Loucy (cell line): ENCODE measurements around the gene ADORA1.

Experiments used
- H2AFZ ChIP-seq: fragments of 200-600 bp; sonication (generic); 2 replicates; pipeline ENCODE4 v1.6.0; 2016; ENCODE audit warnings: antibody characterized with exemption, mild to moderate bottlenecking, low read length, moderate library complexity
- H3F3A ChIP-seq: fragments of 200-600 bp; 2 replicates; pipeline ENCODE4 v1.6.0; 2016; ENCODE audit warnings: antibody characterized with exemption, low read depth, mild to moderate bottlenecking
- H3K27me3 ChIP-seq: fragments of 200-600 bp; sonication (generic); 2 replicates; pipeline ENCODE4 v1.6.1; 2014; ENCODE audit warnings: low read length, mild to moderate bottlenecking; ENCODE audit not compliant: insufficient read depth, poor library complexity, severe bottlenecking
- H3K36me3 ChIP-seq: fragments of 200-600 bp; sonication (generic); 2 replicates; pipeline ENCODE4 v1.6.1; 2016; ENCODE audit warnings: low read length; ENCODE audit not compliant: insufficient read depth
- H3K4me1 ChIP-seq: fragments of 200-600 bp; sonication (generic); 2 replicates; pipeline ENCODE4 v1.5.1; 2014; ENCODE audit warnings: low read length, mild to moderate bottlenecking; ENCODE audit not compliant: insufficient read depth, poor library complexity, severe bottlenecking
- H3K4me2 ChIP-seq: fragments of 200-600 bp; sonication (generic); 2 replicates; pipeline ENCODE4 v1.6.0; 2014; ENCODE audit warnings: antibody characterized with exemption, low read length, low read depth, mild to moderate bottlenecking; ENCODE audit not compliant: poor library complexity, severe bottlenecking
- H3K4me3 ChIP-seq: fragments of 200-600 bp; sonication (generic); 2 replicates; pipeline ENCODE4 v1.5.1; 2014; ENCODE audit warnings: low read length, mild to moderate bottlenecking, mixed read lengths; ENCODE audit not compliant: poor library complexity, severe bottlenecking
- H3K79me2 ChIP-seq: fragments of 200-600 bp; sonication (generic); 2 replicates; pipeline ENCODE4 v1.6.1; 2014; ENCODE audit warnings: low read length; ENCODE audit not compliant: insufficient read depth
- H3K9ac ChIP-seq: fragments of 200-600 bp; sonication (generic); 2 replicates; pipeline ENCODE4 v1.6.0; 2014; ENCODE audit warnings: mild to moderate bottlenecking, low read depth, low read length, moderate library complexity; ENCODE audit not compliant: poor library complexity, severe bottlenecking
- H3K9me2 ChIP-seq: fragments of 200-600 bp; sonication (generic); replicated peaks from 2 replicates; pipeline ENCODE4 v1.6.1; 2016; ENCODE audit warnings: low read depth, low read length, mixed read lengths
- H3K9me3 ChIP-seq: fragments of 200-600 bp; sonication (generic); 2 replicates; pipeline ENCODE4 v1.6.1; 2014; ENCODE audit warnings: mild to moderate bottlenecking, antibody characterized with exemption, low read length, low read depth; ENCODE audit not compliant: insufficient read depth
- H4K20me1 ChIP-seq: fragments of 200-600 bp; sonication (generic); 2 replicates; pipeline ENCODE4 v1.6.0; 2014; ENCODE audit warnings: antibody characterized with exemption, low read length, mild to moderate bottlenecking; ENCODE audit not compliant: insufficient read depth, poor library complexity, severe bottlenecking
- EZH2phosphoT487 ChIP-seq: fragments of 200-600 bp; IDR thresholded peaks from 2 replicates; pipeline ENCODE4 v1.6.1; 2018; ENCODE audit warnings: antibody characterized with exemption, mild to moderate bottlenecking, moderate library complexity, borderline replicate concordance
- TF ChIP-seq, protein P1 (sequence below): fragments of 200-600 bp; sonication (generic); conservative IDR thresholded peaks from 2 replicates; pipeline ENCODE4 v1.5.1; 2014; ENCODE audit warnings: mild to moderate bottlenecking, antibody characterized with exemption, low read length

ADORA1 gene

DNA sequence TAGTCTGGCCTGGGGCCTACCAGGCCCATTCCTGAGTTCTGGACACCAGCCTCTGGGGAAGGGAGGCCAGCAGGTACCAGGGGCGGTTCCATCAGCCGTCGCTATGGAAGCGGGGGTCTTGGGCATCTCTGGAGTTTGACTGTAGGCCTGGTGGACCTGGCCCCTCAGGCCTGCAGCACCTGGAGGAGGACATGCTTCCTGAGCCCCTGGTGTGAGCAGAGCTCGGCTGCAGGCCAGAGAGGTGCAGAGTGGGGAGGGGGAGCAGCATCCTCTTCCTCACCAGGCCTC, 40.3 kb downstream of the ADORA1 start:
- Histone ChIP-seq H3K36me3 (no peaks in the 10 kb centered on the region), H3K4me2 (no peak overlapping the region), H3K9me3 (no peaks in the 10 kb centered on the region), H4K20me1 (no peaks in the 10 kb centered on the region), H3F3A (no peaks in the 10 kb centered on the region), H3K4me3 (no peak overlapping the region), H3K27me3 (no peaks in the 10 kb centered on the region), H3K4me1 (peaks cover 14% of the 10 kb centered on the region), H3K9me2 (no peaks in the 10 kb centered on the region), H2AFZ (no peak overlapping the region), H3K9ac (no peak overlapping the region), H3K79me2 (no peaks in the 10 kb centered on the region)
- no peak for TF ChIP-seq EZH2phosphoT487
- TF ChIP-seq, protein P1, sequence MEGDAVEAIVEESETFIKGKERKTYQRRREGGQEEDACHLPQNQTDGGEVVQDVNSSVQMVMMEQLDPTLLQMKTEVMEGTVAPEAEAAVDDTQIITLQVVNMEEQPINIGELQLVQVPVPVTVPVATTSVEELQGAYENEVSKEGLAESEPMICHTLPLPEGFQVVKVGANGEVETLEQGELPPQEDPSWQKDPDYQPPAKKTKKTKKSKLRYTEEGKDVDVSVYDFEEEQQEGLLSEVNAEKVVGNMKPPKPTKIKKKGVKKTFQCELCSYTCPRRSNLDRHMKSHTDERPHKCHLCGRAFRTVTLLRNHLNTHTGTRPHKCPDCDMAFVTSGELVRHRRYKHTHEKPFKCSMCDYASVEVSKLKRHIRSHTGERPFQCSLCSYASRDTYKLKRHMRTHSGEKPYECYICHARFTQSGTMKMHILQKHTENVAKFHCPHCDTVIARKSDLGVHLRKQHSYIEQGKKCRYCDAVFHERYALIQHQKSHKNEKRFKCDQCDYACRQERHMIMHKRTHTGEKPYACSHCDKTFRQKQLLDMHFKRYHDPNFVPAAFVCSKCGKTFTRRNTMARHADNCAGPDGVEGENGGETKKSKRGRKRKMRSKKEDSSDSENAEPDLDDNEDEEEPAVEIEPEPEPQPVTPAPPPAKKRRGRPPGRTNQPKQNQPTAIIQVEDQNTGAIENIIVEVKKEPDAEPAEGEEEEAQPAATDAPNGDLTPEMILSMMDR, result no peak

- H3K4me1 ChIP-seq, result peaks cover 14% of the 10 kb centered on the region
- H3K4me2 ChIP-seq, result no peak overlapping the region
- H3K27me3 ChIP-seq, result no peaks in the 10 kb centered on the region
These were observed 40.8 kb downstream of the ADORA1 start for GRCh38 chr1:203168256-203168786.

DNA sequence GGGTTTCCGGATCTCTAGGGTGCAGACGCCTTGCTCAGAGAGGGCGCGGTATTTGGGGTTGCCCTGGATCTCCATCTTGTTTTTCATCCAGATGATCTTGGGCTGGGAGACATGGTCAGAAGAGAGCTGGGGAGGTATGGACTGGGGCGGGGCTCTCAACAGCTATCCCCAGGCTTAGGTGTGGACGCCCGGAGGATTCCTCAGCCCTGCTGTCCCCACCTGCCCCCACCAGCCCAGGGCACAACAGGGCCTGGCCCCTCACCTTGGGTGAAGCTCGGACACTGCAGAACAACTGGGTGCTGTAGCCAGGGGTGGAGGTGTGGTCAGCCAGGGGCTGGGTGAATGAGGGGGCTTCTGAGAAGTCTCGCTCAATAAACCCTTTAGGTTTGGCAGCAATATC, 41.5 kb downstream of the ADORA1 start:
- H3K4me2 ChIP-seq, result no peak overlapping the region
- no peak overlapping the region for H3K9ac ChIP-seq
- H4K20me1 ChIP-seq, result no peaks in the 10 kb centered on the region
- H3K9me2 ChIP-seq, result no peaks in the 10 kb centered on the region
- H3K79me2 ChIP-seq, result no peaks in the 10 kb centered on the region
- H2AFZ ChIP-seq, result no peak overlapping the region
- H3K9me3 ChIP-seq, result no peaks in the 10 kb centered on the region
- H3K36me3 ChIP-seq, result no peaks in the 10 kb centered on the region
- no peaks in the 10 kb centered on the region for H3F3A ChIP-seq
- no peak overlapping the region for H3K4me3 ChIP-seq
- peaks cover 16% of the 10 kb centered on the region for H3K4me1 ChIP-seq
- no peaks in the 10 kb centered on the region for H3K27me3 ChIP-seq
- TF ChIP-seq, protein P1, result no peak
- TF ChIP-seq EZH2phosphoT487, result no peak

More at GRCh38 chr1:203168256-203168786, 40.8 kb downstream of the ADORA1 start:
- TF ChIP-seq, protein P1, result no peak
- TF ChIP-seq EZH2phosphoT487, result no peak
- Histone ChIP-seq H3K9ac (no peak overlapping the region), H4K20me1 (no peaks in the 10 kb centered on the region), H3K4me3 (no peak overlapping the region), H3K36me3 (no peaks in the 10 kb centered on the region), H3K9me2 (no peaks in the 10 kb centered on the region), H3K79me2 (no peaks in the 10 kb centered on the region), H2AFZ (no peak overlapping the region), H3K9me3 (no peaks in the 10 kb centered on the region), H3F3A (no peaks in the 10 kb centered on the region)
